Measurements from ENCODE around the gene C22orf23. TPM values are rescaled to one million over a fixed set of nuclear protein-coding genes. Genes with fewer than 3 reads are reported as not detected.
"Not testable (repeated sequence)": the region's sequence is repeated elsewhere in the genome, so short reads cannot be mapped to it uniquely, and the experiment has no call there.

C22orf23 gene
- total RNA-seq, 2 donors from 2014 or later: not detected

DNA sequence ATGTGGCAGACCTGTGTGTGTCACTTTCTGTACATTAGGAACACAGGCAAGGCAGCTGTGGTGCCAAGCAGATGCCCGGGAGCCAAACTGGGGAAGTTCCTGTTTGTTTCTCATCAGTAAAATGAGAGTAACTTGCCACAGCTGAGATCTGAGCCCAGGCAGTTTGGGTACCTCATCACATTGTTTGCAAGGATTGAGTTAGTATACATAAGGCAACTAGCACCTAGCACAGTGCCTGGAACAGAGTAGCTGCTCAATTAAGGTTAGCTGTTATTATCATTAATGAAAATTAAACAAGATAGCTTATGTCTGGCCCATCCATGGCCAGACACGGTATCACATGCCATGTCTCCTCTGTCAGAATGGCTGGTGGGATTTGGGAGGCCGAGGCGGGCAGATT lies 23.1 kb upstream of the C22orf23 start:
- Histone ChIP-seq H3K4me3 (no peak overlapping the region), H3K36me3 (replicated peaks in 1 of 2; ENCODE audit: insufficient read depth in 1 of 2, low read depth in 2 of 2) (no peaks in the 10 kb centered on the region), H3K4me1 (peaks cover 6% of the 10 kb centered on the region), H3K9me3 (no peaks in the 10 kb centered on the region), H3K27ac (no peak overlapping the region), H3K27me3 (no peaks in the 10 kb centered on the region)
- intact Hi-C loops (cut with DNase I): no loop called here
- no peak for TF ChIP-seq POLR2A (IDR thresholded peaks at IDR 0.05)
- 90 to 94% methylated on average over 4 of the region's 4 CpGs for WGBS, 2 donors
- no peak for ATAC-seq
- DNase-seq: no peak

GRCh38 chr22:37976022-37976421 lies 22.6 kb upstream of the C22orf23 start:
- intact Hi-C loops (cut with DNase I); H3K27ac ChIP-seq; H3K36me3 ChIP-seq (replicated peaks in 1 of 2; ENCODE audit: insufficient read depth in 1 of 2, low read depth in 2 of 2); H3K4me3 ChIP-seq; H3K4me1 ChIP-seq; H3K27me3 ChIP-seq; DNase-seq; ATAC-seq; H3K9me3 ChIP-seq: not testable (repeated sequence)
- WGBS, 2 donors: 89 to 93% methylated on average over 8 of the region's 8 CpGs

DNA sequence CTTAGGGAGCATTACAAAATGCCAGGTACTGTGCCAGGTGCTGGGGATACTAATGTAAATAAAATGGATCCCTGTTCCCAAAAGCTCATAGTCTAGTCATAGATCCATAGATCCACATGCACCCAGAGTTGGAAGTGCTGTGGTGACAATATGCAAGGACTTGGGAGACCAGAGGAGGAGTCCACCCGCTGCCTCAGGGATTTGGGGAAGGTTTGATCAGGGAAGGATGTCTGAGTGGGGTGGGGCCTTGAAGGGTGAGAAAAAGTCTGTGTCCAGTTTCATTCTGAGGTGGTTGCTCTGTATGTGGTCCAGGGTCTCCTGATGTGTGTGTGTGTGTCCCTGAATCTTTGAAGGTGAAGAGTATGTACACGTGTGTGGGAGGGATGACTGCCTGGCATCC lies 21.8 kb upstream of the C22orf23 start:
- Histone ChIP-seq H3K9me3 (no peaks in the 10 kb centered on the region), H3K36me3 (replicated peaks in 1 of 2; ENCODE audit: insufficient read depth in 1 of 2, low read depth in 2 of 2) (no peaks in the 10 kb centered on the region), H3K27ac (no peak overlapping the region), H3K4me3 (no peak overlapping the region), H3K4me1 (no peaks in the 10 kb centered on the region), H3K27me3 (no peaks in the 10 kb centered on the region)
- intact Hi-C loops (cut with DNase I): no loop called here
- DNase-seq (no peak), ATAC-seq (no peak)
- TF ChIP-seq CTCF (IDR thresholded peaks at IDR 0.05): no peak
- TF ChIP-seq POLR2A (IDR thresholded peaks at IDR 0.05): no peak
- WGBS, 2 donors: 88 to 100% methylated on average over 2 of the region's 2 CpGs

GRCh38 chr22:37973271-37974170 lies 20.1 kb upstream of the C22orf23 start:
- no peak overlapping the region for H3K4me3 ChIP-seq
- ATAC-seq: no peak
- no peak for DNase-seq
- TF ChIP-seq CTCF (IDR thresholded peaks at IDR 0.05) (no peak), POLR2A (IDR thresholded peaks at IDR 0.05) (no peak)
- 91 to 94% methylated on average over 15 to 28 of the region's 33 CpGs for WGBS, 2 donors
- no peaks in the 10 kb centered on the region for H3K36me3 ChIP-seq (replicated peaks in 1 of 2; ENCODE audit: insufficient read depth in 1 of 2, low read depth in 2 of 2)
- H3K9me3 ChIP-seq: no peaks in the 10 kb centered on the region
- intact Hi-C loops (cut with DNase I): no loop called here
- no peaks in the 10 kb centered on the region for H3K27me3 ChIP-seq
- peaks cover 7% of the 10 kb centered on the region for H3K4me1 ChIP-seq
- no peak overlapping the region for H3K27ac ChIP-seq

GRCh38 chr22:37972527-37972926 lies 19.1 kb upstream of the C22orf23 start:
- Histone ChIP-seq H3K4me1 (peaks cover 10% of the 10 kb centered on the region), H3K27ac (no peak overlapping the region), H3K27me3 (no peaks in the 10 kb centered on the region), H3K9me3 (no peaks in the 10 kb centered on the region), H3K36me3 (replicated peaks in 1 of 2; ENCODE audit: insufficient read depth in 1 of 2, low read depth in 2 of 2) (peaks cover 0 to 2% of the 10 kb centered on the region in 2 donors), H3K4me3 (no peak overlapping the region)
- WGBS, 2 donors: 77 to 80% methylated on average over 3 of the region's 3 CpGs
- no peak for ATAC-seq
- intact Hi-C loops (cut with DNase I): no loop called here
- DNase-seq: no peak
- TF ChIP-seq CTCF (IDR thresholded peaks at IDR 0.05): no peak

Data from body of pancreas (tissue), 4 donors.